Astrocyte (in vitro differentiated cells and primary cell): ENCODE results near the gene SPR. TPM values are rescaled to one million over a fixed set of nuclear protein-coding genes. Genes with fewer than 3 reads are reported as not detected.

Experiments used
- DNase-seq: peaks from one replicate; pipeline ENCODE4 v3.0.0-alpha.2; 2010; ENCODE audit warnings: low read depth
- FAIRE-seq: peaks from 2 replicates; lab custom pipeline; 2011; peaks lifted over from hg19 to GRCh38; lab: Jason Lieb, UNC
- H2AFZ ChIP-seq: 2 replicates; pipeline ENCODE4 v1.6.0; 2012; ENCODE audit warnings: low read depth, low read length, inconsistent platforms
- H3K27ac ChIP-seq: 2 replicates; pipeline ENCODE4 v1.5.1; 2011; ENCODE audit warnings: low read depth, low read length, inconsistent platforms
- H3K27me3 ChIP-seq: 2 replicates; pipeline ENCODE4 v1.6.0; 2011; ENCODE audit warnings: low read length, inconsistent platforms; ENCODE audit not compliant: insufficient read depth
- H3K36me3 ChIP-seq: 2 replicates; pipeline ENCODE4 v1.5.1; 2011; ENCODE audit warnings: low read length, inconsistent platforms; ENCODE audit not compliant: insufficient read depth
- H3K4me1 ChIP-seq: 2 replicates; pipeline ENCODE4 v1.5.1; 2011; ENCODE audit warnings: low read length, inconsistent platforms; ENCODE audit not compliant: insufficient read depth
- H3K4me2 ChIP-seq: 2 replicates; pipeline ENCODE4 v1.6.0; 2012; ENCODE audit warnings: low read length, inconsistent platforms
- H3K4me3 ChIP-seq: 2 replicates; pipeline ENCODE4 v1.5.1; 2011; ENCODE audit warnings: low read depth, mild to moderate bottlenecking, low read length, inconsistent platforms; ENCODE audit not compliant: insufficient read depth
- H3K79me2 ChIP-seq: 2 replicates; pipeline ENCODE4 v1.6.0; 2012; ENCODE audit warnings: mild to moderate bottlenecking, low read length, inconsistent platforms; ENCODE audit not compliant: insufficient read depth
- H3K9ac ChIP-seq: 2 replicates; pipeline ENCODE4 v1.6.0; 2012; ENCODE audit warnings: mild to moderate bottlenecking, low read length, inconsistent platforms
- H3K9me3 ChIP-seq: 2 replicates; pipeline ENCODE4 v1.5.1; 2012; ENCODE audit warnings: low read depth, mild to moderate bottlenecking, low read length, inconsistent platforms; ENCODE audit not compliant: insufficient read depth
- H4K20me1 ChIP-seq: 2 replicates; pipeline ENCODE4 v1.6.0; 2012; ENCODE audit warnings: low read length, inconsistent platforms; ENCODE audit not compliant: insufficient read depth
- H3K27ac Mint-ChIP-seq: one replicate; pipeline ENCODE4 v1.8.0; 2021; ENCODE audit warnings: mild to moderate bottlenecking, mixed read lengths; ENCODE audit not compliant: unreplicated experiment
- H3K27me3 Mint-ChIP-seq: one replicate; pipeline ENCODE4 v1.8.0; 2021; ENCODE audit warnings: low read depth, mixed read lengths; ENCODE audit not compliant: unreplicated experiment
- H3K36me3 Mint-ChIP-seq: one replicate; pipeline ENCODE4 v1.8.0; 2021; ENCODE audit warnings: low read depth, mixed read lengths; ENCODE audit not compliant: unreplicated experiment
- H3K4me1 Mint-ChIP-seq: one replicate; pipeline ENCODE4 v1.8.0; 2021; ENCODE audit warnings: low read depth, mixed read lengths; ENCODE audit not compliant: unreplicated experiment
- H3K4me3 Mint-ChIP-seq: one replicate; pipeline ENCODE4 v1.8.0; 2021; ENCODE audit warnings: mild to moderate bottlenecking, moderate library complexity, mixed read lengths; ENCODE audit not compliant: unreplicated experiment
- H3K9me3 Mint-ChIP-seq: one replicate; pipeline ENCODE4 v1.8.0; 2021; ENCODE audit warnings: mild to moderate bottlenecking, mixed read lengths; ENCODE audit not compliant: unreplicated experiment
- CTCF ChIP-seq: IDR thresholded peaks from 2 replicates; pipeline ENCODE4 v1.5.1; 2011; ENCODE audit warnings: low read depth, mild to moderate bottlenecking, inconsistent platforms, low read length, moderate library complexity; ENCODE audit not compliant: insufficient read depth
- EZH2 ChIP-seq: IDR thresholded peaks from 2 replicates; pipeline ENCODE4 v1.6.1; 2012; ENCODE audit warnings: mild to moderate bottlenecking, low read length, inconsistent platforms; ENCODE audit not compliant: insufficient read depth
- total RNA-seq: library from RNA; stranded (reverse); gene quantifications from 2 replicates; pipeline ENCODE4 v1.2.1, GENCODE V29; 2021

Gene SPR
- total RNA-seq, 1 donor from 2014 or later = 23.6 TPM

DNA sequence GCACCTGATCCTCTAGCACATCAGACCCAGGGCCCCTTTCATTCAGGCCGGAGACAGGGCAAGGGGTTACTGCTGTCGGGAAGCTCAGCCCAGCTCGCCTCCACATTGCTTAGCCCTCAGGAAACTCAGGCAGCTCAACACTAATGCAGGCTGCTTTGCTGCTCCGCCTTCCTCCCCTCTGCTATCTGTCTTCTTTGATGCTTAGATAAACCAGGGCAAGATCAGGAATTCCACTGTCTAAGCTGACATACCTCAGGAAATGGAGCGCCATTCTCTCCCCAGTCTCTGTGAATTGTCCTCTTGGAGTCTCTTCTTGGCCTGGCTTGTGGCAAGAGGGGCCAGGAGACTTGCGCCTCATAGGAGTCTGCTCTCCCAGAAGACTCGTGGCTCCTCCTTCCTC, 35.9 kb upstream of the SPR start:
- TF ChIP-seq CTCF = no peak
- no peak for TF ChIP-seq EZH2
- Histone ChIP-seq H3K4me2 (no peak overlapping the region), H3K4me1 (no peaks in the 10 kb centered on the region), H3K4me3 (no peak overlapping the region), H4K20me1 (no peaks in the 10 kb centered on the region), H3K9ac (no peak overlapping the region), H3K9me3 (no peaks in the 10 kb centered on the region), H3K79me2 (no peaks in the 10 kb centered on the region), H3K36me3 (no peaks in the 10 kb centered on the region), H3K27me3 (peaks cover 29% of the 10 kb centered on the region), H3K27ac (no peak overlapping the region), H2AFZ (no peak overlapping the region)
- Mint-ChIP-seq H3K27ac (no peak overlapping the region), H3K4me3 (no peak overlapping the region), H3K4me1 (no peaks in the 10 kb centered on the region), H3K27me3 (peaks cover 17% of the 10 kb centered on the region), H3K36me3 (no peaks in the 10 kb centered on the region), H3K9me3 (no peaks in the 10 kb centered on the region)
- DNase-seq (no peak), FAIRE-seq (no peak)

DNA sequence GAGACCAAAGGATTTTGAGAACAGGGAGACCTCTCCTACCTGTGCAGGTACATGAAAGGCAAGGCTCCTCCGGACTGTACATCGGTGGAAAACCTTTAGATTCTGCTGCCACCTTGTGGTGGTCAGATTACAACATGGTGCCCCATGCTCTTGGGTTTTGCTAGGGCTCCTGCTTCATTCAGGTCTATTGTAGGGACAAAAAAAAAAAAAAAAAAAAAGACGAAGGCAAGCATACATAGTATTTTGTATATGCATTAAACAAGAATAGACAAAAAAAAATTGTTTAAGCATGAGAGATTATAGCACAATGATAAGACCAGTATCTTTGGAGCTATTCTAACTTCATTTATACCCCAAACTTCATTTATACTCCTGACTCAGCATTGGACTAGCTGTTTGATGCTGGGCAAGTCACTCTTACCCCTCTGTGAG, 27.4 kb upstream of the SPR start:
- no peaks in the 10 kb centered on the region for H3K36me3 Mint-ChIP-seq
- FAIRE-seq (peak; percentile 17), DNase-seq (peak; percentile 18)
- Histone ChIP-seq H4K20me1 (no peaks in the 10 kb centered on the region), H3K36me3 (no peaks in the 10 kb centered on the region), H3K27me3 (peaks cover 29% of the 10 kb centered on the region), H3K79me2 (no peaks in the 10 kb centered on the region), H3K4me2 (no peak overlapping the region), H3K27ac (no peak overlapping the region), H3K4me3 (no peak overlapping the region), H2AFZ (no peak overlapping the region), H3K9ac (no peak overlapping the region), H3K9me3 (no peaks in the 10 kb centered on the region), H3K4me1 (peaks cover 8% of the 10 kb centered on the region)
- TF ChIP-seq EZH2 = no peak
- peak; percentile 57 for TF ChIP-seq CTCF
- H3K27ac Mint-ChIP-seq = no peak overlapping the region
- H3K27me3 Mint-ChIP-seq = peaks cover 32% of the 10 kb centered on the region
- no peaks in the 10 kb centered on the region for H3K4me1 Mint-ChIP-seq
- H3K4me3 Mint-ChIP-seq = no peak overlapping the region
- no peaks in the 10 kb centered on the region for H3K9me3 Mint-ChIP-seq

DNA sequence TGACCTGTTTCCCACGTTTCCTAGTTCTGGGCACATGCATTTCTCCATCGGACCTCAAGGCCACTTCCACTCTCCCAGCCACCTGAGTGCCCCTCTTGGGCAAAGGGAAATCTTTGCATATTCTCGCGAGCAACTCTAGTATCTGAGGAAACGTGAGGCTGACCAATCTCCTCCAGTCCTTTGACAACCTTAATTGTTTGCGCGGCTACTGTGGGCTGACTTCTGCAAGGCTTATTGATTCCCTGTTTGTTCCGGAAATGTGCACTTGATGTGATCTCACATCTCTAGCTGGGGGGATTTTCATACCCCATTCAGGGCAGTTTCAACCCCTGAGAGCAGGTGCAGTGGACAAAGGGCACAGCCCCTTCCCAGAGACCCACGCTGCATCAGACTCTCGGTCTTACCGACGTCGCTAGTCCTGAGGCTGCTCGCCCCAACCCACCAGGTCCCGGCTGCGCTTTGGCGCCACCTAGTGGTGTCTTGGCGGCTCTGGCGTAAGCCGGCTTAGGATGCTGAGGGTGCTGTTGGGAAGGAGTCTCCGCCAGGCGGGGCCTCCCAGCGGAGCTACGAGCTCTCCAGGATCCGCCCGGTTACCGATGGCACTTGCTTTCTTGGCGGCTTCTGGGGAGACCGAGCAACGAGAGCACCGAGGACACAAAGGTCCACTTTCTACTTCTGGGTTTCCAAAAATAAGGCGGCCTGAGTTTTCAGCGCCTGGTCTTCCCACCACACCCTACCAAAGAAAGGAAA, 24.8 kb upstream of the SPR start:
- H3K27ac Mint-ChIP-seq = no peak overlapping the region

More for the DNA sequence above, 24.8 kb upstream of the SPR start:
- no peak overlapping the region for H3K9ac ChIP-seq
- H3K36me3 Mint-ChIP-seq = no peaks in the 10 kb centered on the region
- H3K4me1 Mint-ChIP-seq = no peaks in the 10 kb centered on the region
- H2AFZ ChIP-seq = peak overlapping the region; percentile 38
- peaks cover 15% of the 10 kb centered on the region for H3K27me3 ChIP-seq
- no peak for FAIRE-seq
- H3K27me3 Mint-ChIP-seq = peaks cover 13% of the 10 kb centered on the region
- no peaks in the 10 kb centered on the region for H3K9me3 ChIP-seq
- no peaks in the 10 kb centered on the region for H3K9me3 Mint-ChIP-seq
- peaks cover 8% of the 10 kb centered on the region for H3K4me1 ChIP-seq
- no peaks in the 10 kb centered on the region for H3K79me2 ChIP-seq
- H3K4me3 Mint-ChIP-seq = peak overlapping the region; percentile 71
- no peaks in the 10 kb centered on the region for H4K20me1 ChIP-seq
- peak overlapping the region; percentile 30 for H3K4me3 ChIP-seq
- H3K27ac ChIP-seq = no peak overlapping the region
- H3K36me3 ChIP-seq = no peaks in the 10 kb centered on the region
- peak; percentile 64 for DNase-seq
- peak overlapping the region; percentile 74 for H3K4me2 ChIP-seq
- no peak for TF ChIP-seq EZH2
- peak; percentile 92 for TF ChIP-seq CTCF
